OCI-LY7 (cell line): ENCODE data around the gene IMP4. TPM values are rescaled to one million over a fixed set of nuclear protein-coding genes. Genes with fewer than 3 reads are reported as not detected.

Experiments
- BruUV-seq: library from RNA; stranded (reverse); fragments of 400-500 nt; replicated peaks from 2 replicates; lab custom pipeline; 2021; lab: Mats Ljungman, UMichigan
- CTCF ChIA-PET: fragments of 300-600 bp; sonication (Branson Sonifier 250); formaldehyde crosslinking; loops from one replicate; lab custom pipeline; 2022; ENCODE audit warnings: antibody characterized with exemption; ENCODE audit not compliant: unreplicated experiment; lab: Charles Lee
- POLR2A ChIA-PET: fragments of 300-600 bp; sonication (Branson Sonifier 250); formaldehyde crosslinking; loops from one replicate; lab custom pipeline; 2022; ENCODE audit warnings: antibody characterized with exemption; lab: Charles Lee
- DNase-seq: peaks from one replicate; pipeline ENCODE4 v3.0.0-alpha.2; 2015; ENCODE audit warnings: low spot score
- H2AFZ ChIP-seq: fragments of 200-600 bp; sonication (generic), shearing (Covaris generic); 2 replicates; pipeline ENCODE4 v1.6.1; 2014; ENCODE audit warnings: mild to moderate bottlenecking, antibody characterized with exemption, low read length, moderate library complexity
- H3K27ac ChIP-seq: fragments of 200-600 bp; sonication (generic); 2 replicates; pipeline ENCODE4 v1.5.1; 2014; ENCODE audit warnings: mixed run types, low read depth, mild to moderate bottlenecking, moderate library complexity, low read length, inconsistent platforms; ENCODE audit not compliant: poor library complexity, severe bottlenecking
- H3K36me3 ChIP-seq: fragments of 200-600 bp; sonication (generic); 2 replicates; pipeline ENCODE4 v1.6.1; 2014; ENCODE audit warnings: mild to moderate bottlenecking, antibody characterized with exemption, low read length, moderate library complexity, mixed read lengths; ENCODE audit not compliant: insufficient read depth
- H3K4me1 ChIP-seq: fragments of 200-600 bp; sonication (generic); 2 replicates; pipeline ENCODE4 v1.5.1; 2014; ENCODE audit warnings: mild to moderate bottlenecking, low read length; ENCODE audit not compliant: insufficient read depth, poor library complexity, severe bottlenecking
- H3K4me2 ChIP-seq: fragments of 200-600 bp; sonication (generic); 2 replicates; pipeline ENCODE4 v1.6.1; 2014; ENCODE audit warnings: mild to moderate bottlenecking, low read length
- H3K4me3 ChIP-seq: fragments of 200-600 bp; sonication (generic); 2 replicates; pipeline ENCODE4 v1.5.1; 2014; ENCODE audit warnings: mild to moderate bottlenecking, low read depth, low read length; ENCODE audit not compliant: poor library complexity, severe bottlenecking
- H3K79me2 ChIP-seq: fragments of 200-600 bp; sonication (generic); 2 replicates; pipeline ENCODE4 v1.6.1; 2016; ENCODE audit warnings: low read depth, mild to moderate bottlenecking, low read length, moderate library complexity, mixed read lengths; ENCODE audit not compliant: insufficient read depth
- H3K9me2 ChIP-seq: fragments of 200-600 bp; sonication (generic); 2 replicates; pipeline ENCODE4 v1.6.1; 2016; ENCODE audit warnings: mild to moderate bottlenecking, low read length, mixed read lengths; ENCODE audit not compliant: insufficient read depth
- H3K9me3 ChIP-seq: fragments of 200-600 bp; sonication (generic); 2 replicates; pipeline ENCODE4 v1.6.1; 2014; ENCODE audit warnings: mild to moderate bottlenecking, mixed run types, low read length, mixed read lengths
- H4K20me1 ChIP-seq: fragments of 200-600 bp; sonication (generic); 2 replicates; pipeline ENCODE4 v1.6.1; 2014; ENCODE audit warnings: mild to moderate bottlenecking, antibody characterized with exemption, low read length, moderate library complexity, mixed read lengths; ENCODE audit not compliant: insufficient read depth
- CTCF ChIP-seq: fragments of 200-600 bp; sonication (generic); conservative IDR thresholded peaks from 2 replicates; pipeline ENCODE4 v1.5.1; 2014; ENCODE audit warnings: mild to moderate bottlenecking, antibody characterized with exemption, low read length, moderate library complexity, mixed read lengths
- EZH2phosphoT487 ChIP-seq: fragments of 200-600 bp; sonication (generic); IDR thresholded peaks from 2 replicates; pipeline ENCODE4 v1.6.1; 2018; ENCODE audit warnings: low read depth, borderline replicate concordance, mild to moderate bottlenecking, mixed run types, antibody characterized with exemption, low read length, moderate library complexity, mixed read lengths
- intact Hi-C: fragments of 100-400 bp; cut with micrococcal nuclease; formaldehyde crosslinking; loops from one replicate; pipeline ENCODE4 v1.10.0; 2022; ENCODE audit not compliant: unreplicated experiment
- total RNA-seq, 2 experiments: library from RNA; depleted of rRNA in 1 of 2; stranded (reverse); fragments of >200 nt in 1 of 2; shearing (Covaris generic) in 1 of 2; gene quantifications; 2 replicates each; pipeline ENCODE4 v1.2.3, GENCODE V29; 2014 to 2022

Gene IMP4
- total RNA-seq, 2 experiments from 2014 or later, result 266 to 314 TPM

- Histone ChIP-seq H3K4me1 (peaks cover 82% of the 10 kb centered on the region), H3K9me2 (no peaks in the 10 kb centered on the region), H3K79me2 (peaks cover 81% of the 10 kb centered on the region), H3K4me3 (peak overlapping the region; percentile 93), H3K9me3 (no peaks in the 10 kb centered on the region), H3K36me3 (peaks cover 82% of the 10 kb centered on the region), H3K27ac (peak overlapping the region; percentile 90), H4K20me1 (no peaks in the 10 kb centered on the region), H3K4me2 (peak overlapping the region; percentile 95), H2AFZ (no peak overlapping the region)
- TF ChIP-seq EZH2phosphoT487 (no peak), CTCF (peak; percentile 65)
- ChIA-PET POLR2A (interaction anchor here (0.6 to 9.6 kb wide), 5 partner anchors 10 to 28 kb away, joined by 5 to 251 read pairs (median 9); partner anchors contain the start of genes IMP4 and PTPN18), CTCF (interaction anchor here (0.5 to 1.8 kb wide), 7 partner anchors 9 to 51 kb away, joined by 3 to 14 read pairs (median 4); partner anchors contain the start of gene PTPN18)
- intact Hi-C loops, result loop anchor here (1.0 to 10.0 kb wide), 2 partner anchors 9 to 48 kb away; no protein-coding TSS in a partner anchor
- TSS peak; percentile 75 for BruUV-seq
- DNase-seq, result peak; percentile 78
Measured at GRCh38 chr2:130376433-130377293, 34.0 kb downstream of the IMP4 start.

- no peak for TF ChIP-seq EZH2phosphoT487
- Histone ChIP-seq H2AFZ (no peak overlapping the region), H3K4me2 (peak overlapping the region; percentile 95), H3K27ac (peak overlapping the region; percentile 90), H3K36me3 (peaks cover 91% of the 10 kb centered on the region), H3K9me3 (no peaks in the 10 kb centered on the region), H3K9me2 (no peaks in the 10 kb centered on the region), H3K4me1 (peaks cover 90% of the 10 kb centered on the region), H4K20me1 (no peaks in the 10 kb centered on the region), H3K4me3 (peak overlapping the region; percentile 93), H3K79me2 (peaks cover 77% of the 10 kb centered on the region)
- ChIA-PET POLR2A (interaction anchor here (0.6 to 9.6 kb wide), 5 partner anchors 10 to 29 kb away, joined by 5 to 251 read pairs (median 9); partner anchors contain the start of genes IMP4 and PTPN18), CTCF (interaction anchor here (0.6 to 1.8 kb wide), 4 partner anchors 11 to 26 kb away, joined by 3 to 14 read pairs (median 7); no protein-coding TSS in a partner anchor)
- intact Hi-C loops, result loop anchor here (1.0 to 10.0 kb wide), 2 partner anchors 8 to 47 kb away; no protein-coding TSS in a partner anchor
- no TSS peak for BruUV-seq
- DNase-seq, result no peak
Measured at GRCh38 chr2:130377491-130377890, 34.8 kb downstream of the IMP4 start.

DNA sequence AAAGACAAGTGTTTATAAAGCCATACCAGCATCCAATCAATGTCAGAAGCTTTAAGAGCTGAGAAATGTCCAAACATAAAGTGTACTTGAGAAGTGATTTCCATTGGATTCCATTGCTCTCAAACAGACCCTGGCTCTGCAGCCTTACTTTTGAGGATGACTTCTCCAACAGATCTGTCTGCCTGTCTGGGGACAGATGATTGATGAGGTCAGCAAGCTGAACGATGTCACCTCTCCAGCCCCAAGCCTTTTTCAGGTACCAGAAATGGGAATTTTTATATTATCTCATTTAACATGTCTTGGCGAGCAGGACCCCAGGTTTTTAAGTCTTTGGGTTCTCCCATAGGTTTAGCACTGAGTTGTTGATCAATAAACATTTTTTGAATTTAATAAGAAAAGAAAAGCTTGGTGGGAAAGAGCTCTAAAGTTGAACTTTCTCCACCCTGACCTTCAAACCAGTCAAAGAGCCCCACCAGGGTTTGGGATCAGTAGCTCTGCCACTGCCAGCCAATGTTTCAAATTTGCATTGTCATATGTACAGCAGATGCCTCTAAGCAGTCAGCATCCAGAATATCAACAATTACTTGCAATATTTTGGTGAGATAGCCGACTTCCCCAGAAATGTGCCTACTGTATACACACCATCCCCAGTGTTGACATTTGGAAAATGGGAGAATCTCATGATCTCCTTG is 35.7 kb downstream of the IMP4 start:
- Histone ChIP-seq H3K4me3 (peak overlapping the region; percentile 93), H2AFZ (no peak overlapping the region), H4K20me1 (no peaks in the 10 kb centered on the region), H3K4me1 (peaks cover 98% of the 10 kb centered on the region), H3K36me3 (peaks cover 91% of the 10 kb centered on the region), H3K4me2 (peak overlapping the region; percentile 95), H3K9me2 (no peaks in the 10 kb centered on the region), H3K27ac (peak overlapping the region; percentile 90), H3K9me3 (no peaks in the 10 kb centered on the region), H3K79me2 (peaks cover 69% of the 10 kb centered on the region)
- ChIA-PET POLR2A (interaction anchor here (1.0 to 9.6 kb wide), 4 partner anchors 9 to 30 kb away, joined by 4 to 251 read pairs (median 108); partner anchors contain the start of genes IMP4 and PTPN18), CTCF (interaction anchor here (0.9 to 2.7 kb wide), 2 partner anchors 12 to 24 kb away, joined by 3 to 8 read pairs; no protein-coding TSS in a partner anchor)
- DNase-seq, result no peak
- no peak for TF ChIP-seq EZH2phosphoT487
- no peak for TF ChIP-seq CTCF
- BruUV-seq, result no TSS peak
- intact Hi-C loops, result loop anchor here (10.0 kb wide), 1 partner anchor 46 kb away; no protein-coding TSS in a partner anchor
